Kidney (tissue), 14 donors: ENCODE data around the gene FLT1. TPM values are rescaled to one million over a fixed set of nuclear protein-coding genes. Genes with fewer than 3 reads are reported as not detected.
A peak's percentile ranks its signal among the peaks of the same experiment; 100 is the strongest.

Source experiments
- DNase-seq, 5 donors: peaks; one replicate each; pipeline ENCODE4 v3.0.0-alpha.2; 2013 to 2020
- FAIRE-seq: peaks from 2 replicates; lab custom pipeline; 2012; peaks lifted over from hg19 to GRCh38; lab: Jason Lieb, UNC
- H3K27ac ChIP-seq, 2 donors: one replicate each; pipeline ENCODE4 v1.7.0; 2013; ENCODE audit warnings: low read depth in 2 of 2, low read length in 2 of 2, inconsistent platforms in 1 of 2
- H3K27me3 ChIP-seq: one replicate; pipeline ENCODE4 v1.7.1; 2013; ENCODE audit warnings: low read length, inconsistent platforms; ENCODE audit not compliant: control insufficient read depth, insufficient read depth
- H3K36me3 ChIP-seq, 3 donors: one replicate each; pipeline versions ENCODE4 v1.7.0 to v1.7.1; 2013; ENCODE audit warnings: low read length in 3 of 3, control low read depth in 1 of 3, inconsistent platforms in 1 of 3; ENCODE audit not compliant: insufficient read depth in 3 of 3, control insufficient read depth in 2 of 3
- H3K4me1 ChIP-seq, 3 donors: one replicate each; pipeline versions ENCODE4 v1.7.0 to v1.7.1; 2013; ENCODE audit warnings: low read length in 3 of 3, inconsistent platforms in 1 of 3, low read depth in 1 of 3; ENCODE audit not compliant: control insufficient read depth in 2 of 3, insufficient read depth in 2 of 3
- H3K4me3 ChIP-seq, 3 donors: one replicate each; pipeline versions ENCODE4 v1.7.0 to v1.8.1; 2013; ENCODE audit warnings: low read length in 3 of 3, control low read depth in 1 of 3, inconsistent platforms in 1 of 3
- H3K9ac ChIP-seq, 3 donors: one replicate each; pipeline versions ENCODE4 v1.7.0 to v1.7.1; 2013; ENCODE audit warnings: low read length in 3 of 3, control low read depth in 1 of 3, inconsistent platforms in 1 of 3
- H3K9me3 ChIP-seq, 3 donors: one replicate each; pipeline versions ENCODE4 v1.7.0 to v1.7.1; 2013; ENCODE audit warnings: low read length in 3 of 3, control low read depth in 1 of 3, inconsistent platforms in 1 of 3; ENCODE audit not compliant: control insufficient read depth in 2 of 3, insufficient read depth in 1 of 3
- CTCF ChIP-seq: IDR thresholded peaks from 3 replicates; pipeline ENCODE4 v1.5.1; 2012; ENCODE audit warnings: mild to moderate bottlenecking, moderate library complexity, borderline replicate concordance; ENCODE audit not compliant: insufficient read depth; ENCODE audit errors: extremely low read depth
- intact Hi-C: fragments of 100-400 bp; cut with DNase I; formaldehyde crosslinking; loops from one replicate; pipeline ENCODE4 v1.11.1; 2022
- polyA plus RNA-seq: library from polyadenylated mRNA; stranded (reverse); fragments of 350-450 nt; fragmentation: Illumina TruSeq; extraction: RNeasy Lipid Tissue Mini Kit (QIAGEN cat#74804); gene quantifications from one replicate; pipeline ENCODE4 v1.2.3, GENCODE V29; 2014; ENCODE audit warnings: low read depth, low replicate concordance; ENCODE audit not compliant: insufficient read depth
- total RNA-seq: library from RNA; stranded (reverse); fragmentation: NEBNext Ultra II Directional; extraction: Animal tissue kit (Norgen Biotek cat#: 25700); gene quantifications from one replicate; pipeline ENCODE4 v1.2.1, GENCODE V29; 2021
- donor health status: control.
- donor health status: control.
- donor health status: control.
- donor health status: control.
- donor health status: control.
- donor health status: DM: yes; HTN: yes; CAD: no.
- donor health status: Normal renal cell carcinoma (clear cell type).

The FLT1 gene
- total and polyA plus RNA-seq, 2 donors from 2014 or later = 17.2 to 45.7 TPM

GRCh38 chr13:28447989-28448388 is 46.9 kb downstream of the FLT1 start:
- Histone ChIP-seq H3K36me3 (no peaks in the 10 kb centered on the region), H3K9ac (no peak overlapping the region), H3K27me3 (no peaks in the 10 kb centered on the region), H3K4me3 (no peak overlapping the region), H3K9me3 (peaks cover 0 to 7% (median 4%) of the 10 kb centered on the region in 3 donors), H3K4me1 (no peaks in the 10 kb centered on the region), H3K27ac (no peak overlapping the region)
- intact Hi-C loops = no loop called here
- FAIRE-seq (no peak), DNase-seq (no peak)
- TF ChIP-seq CTCF = no peak

DNA sequence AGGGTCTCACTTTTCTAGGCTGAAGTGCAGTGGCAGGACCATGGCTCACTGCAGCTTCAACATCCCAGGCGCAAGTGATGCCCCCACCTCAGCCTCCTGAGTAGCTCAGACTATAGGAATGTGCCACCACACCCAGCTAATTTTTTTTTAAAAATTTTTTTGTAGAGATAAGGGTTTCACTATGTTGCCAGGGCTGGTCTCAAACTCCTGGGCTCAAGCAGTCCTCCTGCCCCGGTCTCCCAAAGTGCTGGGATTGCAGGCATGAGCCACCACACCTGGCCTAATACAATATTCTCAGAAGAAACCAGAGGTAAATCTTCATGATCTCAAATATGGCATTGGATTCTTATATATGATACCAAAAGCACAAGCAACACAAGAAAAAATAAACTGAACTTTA is 47.7 kb downstream of the FLT1 start:
- FAIRE-seq (no peak), DNase-seq (no peak)
- TF ChIP-seq CTCF = no peak
- H3K4me1 ChIP-seq = no peaks in the 10 kb centered on the region
- peaks cover 0 to 7% (median 4%) of the 10 kb centered on the region in 3 donors for H3K9me3 ChIP-seq
- no peaks in the 10 kb centered on the region for H3K27me3 ChIP-seq
- H3K36me3 ChIP-seq = no peaks in the 10 kb centered on the region
- no peak overlapping the region for H3K9ac ChIP-seq
- H3K4me3 ChIP-seq = no peak overlapping the region
- no peak overlapping the region for H3K27ac ChIP-seq
- intact Hi-C loops = no loop called here

DNA sequence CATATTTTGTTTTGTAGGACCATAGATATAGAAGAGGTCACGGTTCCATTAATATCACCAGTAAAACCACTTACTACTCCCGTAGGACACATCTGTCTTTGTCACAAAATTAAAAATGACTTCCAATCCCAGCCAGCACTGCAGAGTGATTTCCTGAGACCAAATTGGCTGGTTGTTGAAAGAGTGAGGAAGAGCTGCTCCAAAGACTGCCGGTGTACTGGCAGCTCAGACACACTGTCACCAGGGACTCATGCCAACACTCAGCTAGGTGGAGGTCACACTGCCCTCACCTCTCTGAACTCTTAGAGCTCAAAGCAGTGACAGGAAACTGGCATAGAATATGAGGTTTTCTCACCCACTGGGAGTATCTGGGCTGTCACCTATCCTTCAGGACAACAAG is 52.1 kb downstream of the FLT1 start:
- peaks cover 0 to 4% (median 2%) of the 10 kb centered on the region in 3 donors for H3K9me3 ChIP-seq
- peak in 1 of 5 donors; percentile 51 for DNase-seq
- H3K27ac ChIP-seq = no peak overlapping the region
- TF ChIP-seq CTCF = no peak
- H3K9ac ChIP-seq = no peak overlapping the region
- H3K4me3 ChIP-seq = no peak overlapping the region
- H3K4me1 ChIP-seq = no peaks in the 10 kb centered on the region
- H3K36me3 ChIP-seq = no peaks in the 10 kb centered on the region
- no peak for FAIRE-seq
- intact Hi-C loops = no loop called here
- H3K27me3 ChIP-seq = no peaks in the 10 kb centered on the region

DNA sequence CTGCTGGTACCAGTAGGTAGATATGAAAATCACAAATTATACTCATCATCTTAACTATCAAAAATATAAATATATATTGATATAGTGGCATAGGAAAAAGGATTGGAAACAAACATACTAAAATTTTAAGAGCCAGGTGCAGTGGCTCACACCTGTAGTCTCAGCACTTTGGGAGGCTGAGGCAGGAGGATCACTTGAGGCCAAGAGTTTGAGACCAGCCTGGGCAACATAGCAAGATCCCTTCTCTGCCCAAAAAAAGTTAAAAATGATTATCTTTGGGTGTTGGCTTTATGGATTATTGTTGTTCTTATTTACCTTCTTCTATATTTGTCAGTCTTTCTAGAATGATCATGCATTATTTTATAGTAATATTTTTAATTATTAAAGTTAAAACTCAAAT is 53.4 kb downstream of the FLT1 start:
- H3K27me3 ChIP-seq = no peaks in the 10 kb centered on the region
- no peak for TF ChIP-seq CTCF
- intact Hi-C loops = no loop called here
- no peak overlapping the region for H3K4me3 ChIP-seq
- no peak overlapping the region for H3K27ac ChIP-seq
- H3K9ac ChIP-seq = no peak overlapping the region
- H3K9me3 ChIP-seq = peaks cover 0 to 1% (median 0%) of the 10 kb centered on the region in 3 donors
- FAIRE-seq = no peak
- H3K36me3 ChIP-seq = no peaks in the 10 kb centered on the region
- no peaks in the 10 kb centered on the region for H3K4me1 ChIP-seq
- DNase-seq = no peak
